GM12878 (cell line): ENCODE results near the gene S100A12. TPM values are rescaled to one million over a fixed set of nuclear protein-coding genes. Genes with fewer than 3 reads are reported as not detected.

Experiments
- ATAC-seq: fragments of 200-7000 bp; cut with Tn5 transposase; 3 replicates; pipeline ENCODE4 v1.9.1; 2020; ENCODE audit warnings: mild to moderate bottlenecking, moderate library complexity
- BruUV-seq: library from RNA; stranded (reverse); fragments of 400-500 nt; replicated peaks from 2 replicates; lab custom pipeline; 2021; lab: Mats Ljungman, UMichigan
- CTCF ChIA-PET: fragments of 300-600 bp; sonication (Branson Sonifier 250); formaldehyde crosslinking; extraction: SDS; loops from one replicate; lab custom pipeline; 2021; ENCODE audit warnings: inconsistent platforms; lab: Yijun Ruan, JAX
- POLR2A ChIA-PET: fragments of 350-600 bp; formaldehyde crosslinking; extraction: SDS; loops from one replicate; lab custom pipeline; 2021; ENCODE audit warnings: inconsistent platforms; lab: Charles Lee
- RAD21 ChIA-PET: fragments of 300-600 bp; sonication (Branson Sonifier 250); formaldehyde crosslinking; loops from one replicate; lab custom pipeline; 2023; ENCODE audit warnings: antibody characterized with exemption; ENCODE audit not compliant: unreplicated experiment; lab: Charles Lee
- SMC1A ChIA-PET: fragments of 300-600 bp; sonication (Branson Sonifier 250); formaldehyde crosslinking; loops from one replicate; lab custom pipeline; 2023; ENCODE audit not compliant: unreplicated experiment, uncharacterized antibody; lab: Charles Lee
- DNase-seq: peaks from one replicate; pipeline ENCODE4 v3.0.0-alpha.2; 2011; ENCODE audit warnings: low read depth, low spot score
- FAIRE-seq: peaks from 3 replicates; lab custom pipeline; 2011; peaks lifted over from hg19 to GRCh38; lab: Jason Lieb, UNC
- H2AFZ ChIP-seq: 2 replicates; pipeline ENCODE4 v1.6.0; 2011; ENCODE audit warnings: low read depth, low read length, control low read depth; ENCODE audit not compliant: control insufficient read depth
- H3K27ac ChIP-seq: 2 replicates; pipeline ENCODE4 v1.5.1; 2011; ENCODE audit warnings: control low read depth; ENCODE audit not compliant: control insufficient read depth, insufficient read depth
- H3K27me3 ChIP-seq, 2 experiments: replicated peaks in 1 of 2; 2 replicates each; pipeline versions ENCODE4 v1.6.0 to v1.6.1; 2011; ENCODE audit warnings: low read length in 1 of 2; ENCODE audit not compliant: control insufficient read depth in 2 of 2, insufficient read depth in 2 of 2
- H3K36me3 ChIP-seq, 2 experiments: 2 replicates each; pipeline ENCODE4 v1.5.1; 2011; ENCODE audit warnings: low read length in 1 of 2; ENCODE audit not compliant: control insufficient read depth in 2 of 2, insufficient read depth in 2 of 2
- H3K4me1 ChIP-seq: 2 replicates; pipeline ENCODE4 v1.6.1; 2011; ENCODE audit warnings: mild to moderate bottlenecking, low read length, moderate library complexity, mixed read lengths; ENCODE audit not compliant: control insufficient read depth, insufficient read depth
- H3K4me2 ChIP-seq: 2 replicates; pipeline ENCODE4 v1.6.0; 2011; ENCODE audit warnings: control low read depth; ENCODE audit not compliant: control insufficient read depth, insufficient read depth
- H3K4me3 ChIP-seq: fragments of 200-600 bp; sonication (generic); 2 replicates; pipeline ENCODE4 v1.5.1; 2016
- H3K79me2 ChIP-seq: 2 replicates; pipeline ENCODE4 v1.6.0; 2011; ENCODE audit warnings: low read length; ENCODE audit not compliant: control insufficient read depth, insufficient read depth
- H3K9ac ChIP-seq: 2 replicates; pipeline ENCODE4 v1.8.0; 2011; ENCODE audit warnings: low read length, control low read depth, mixed read lengths; ENCODE audit not compliant: control insufficient read depth, insufficient read depth
- H3K9me3 ChIP-seq: replicated peaks from 3 replicates; pipeline ENCODE4 v1.5.1; 2011; ENCODE audit warnings: mild to moderate bottlenecking, low read length; ENCODE audit not compliant: control insufficient read depth, insufficient read depth
- H4K20me1 ChIP-seq: 2 replicates; pipeline ENCODE4 v1.6.0; 2011; ENCODE audit not compliant: control insufficient read depth, insufficient read depth
- BRCA1 ChIP-seq: IDR thresholded peaks from 2 replicates; pipeline ENCODE4 v1.6.1; 2011; ENCODE audit warnings: low read depth, low read length, improper control_type of control experiment
- CREB1 ChIP-seq: IDR thresholded peaks from 2 replicates; pipeline ENCODE4 v1.6.1; 2012; ENCODE audit warnings: low read depth, mild to moderate bottlenecking, inconsistent platforms
- IRF3 ChIP-seq: fragments of 450-650 bp; IDR thresholded peaks from 2 replicates; pipeline ENCODE4 v1.6.1; 2014; ENCODE audit warnings: mild to moderate bottlenecking
- IRF5 ChIP-seq: fragments of 450-650 bp; IDR thresholded peaks from 2 replicates; pipeline ENCODE4 v1.6.1; 2017; ENCODE audit warnings: borderline replicate concordance
- KLF5 ChIP-seq: fragments of 450-650 bp; IDR thresholded peaks from 2 replicates; pipeline ENCODE4 v1.6.1; 2014; ENCODE audit warnings: mild to moderate bottlenecking; ENCODE audit not compliant: partially characterized antibody
- MYB ChIP-seq: fragments of 150-350 bp; IDR thresholded peaks from 2 replicates; pipeline ENCODE4 v1.6.1; 2014; ENCODE audit warnings: mild to moderate bottlenecking, low read depth, low read length, borderline replicate concordance
- MYC ChIP-seq: IDR thresholded peaks from 2 replicates; pipeline ENCODE4 v1.6.1; 2011; ENCODE audit warnings: mild to moderate bottlenecking, low read length, moderate library complexity, inconsistent platforms; ENCODE audit not compliant: insufficient read depth, insufficient replicate concordance, insufficient read length, severe bottlenecking
- POU2F2 ChIP-seq: IDR thresholded peaks from 3 replicates; pipeline ENCODE4 v1.6.1; 2011; ENCODE audit warnings: low read depth, mild to moderate bottlenecking, low read length, borderline replicate concordance
- SRF ChIP-seq, 2 experiments: IDR thresholded peaks; 2 replicates each; pipeline ENCODE4 v1.6.1; 2011; ENCODE audit warnings: low read depth in 2 of 2, low read length in 2 of 2, mild to moderate bottlenecking in 1 of 2, moderate library complexity in 1 of 2
- SUPT20H ChIP-seq: IDR thresholded peaks from 2 replicates; pipeline ENCODE4 v1.6.1; 2011; ENCODE audit warnings: low read depth, mild to moderate bottlenecking, low read length, moderate library complexity, borderline replicate concordance; ENCODE audit not compliant: control insufficient read depth
- WGBS: methylation state at CpG from one replicate; pipeline ENCODE4 v1.1.6; 2016; ENCODE audit warnings: low lambda C conversion rate; ENCODE audit not compliant: insufficient replicate concordance, insufficient coverage; ENCODE audit errors: missing lambda C conversion rate; 5-methylcytosine and 5-hydroxymethylcytosine counted together
- in situ Hi-C: fragments of 300-500 bp; cut with MboI; formaldehyde crosslinking; loops from 9 replicates; pipeline ENCODE4 v1.14.3; 2018; ENCODE audit warnings: mixed read lengths
- intact Hi-C: fragments of 100-400 bp; cut with micrococcal nuclease; formaldehyde crosslinking; loops from one replicate; pipeline ENCODE4 v1.14.2; 2022; ENCODE audit not compliant: unreplicated experiment
- polyA plus RNA-seq, 11 experiments: library from polyadenylated mRNA; depleted of rRNA in 4 of 11; unstranded in 6 of 11; stranded (reverse) in 5 of 11; fragments of >200 nt; fragmentation: Nextera tagmentation in 4 of 11; fragmentation: Illumina TruSeq in 1 of 11; extraction: Ambion mirVana in 4 of 11; extraction: Trizol in 1 of 11; gene quantifications; 1 replicate in 1 of 11; 2 replicates in 10 of 11; pipeline versions ENCODE4 v1.2.1 to v1.2.3, GENCODE V29; 2011 to 2016; ENCODE audit warnings: inconsistent platforms in 2 of 11, missing spikeins in 2 of 11, low read depth in 1 of 11
- total RNA-seq, 4 experiments: library from RNA; depleted of rRNA in 3 of 4; stranded (reverse); fragments of >200 nt in 3 of 4; fragmentation: Illumina TruSeq in 1 of 4; extraction: Trizol in 1 of 4; gene quantifications; 2 replicates each; pipeline versions ENCODE4 v1.2.1 to v1.2.3, GENCODE V29; 2013 to 2021

S100A12 gene
- total and polyA plus RNA-seq, 10 of the 15 experiments (the other 5 are each of a cell fraction or from before 2014, with no cell fraction given), result not detected

DNA sequence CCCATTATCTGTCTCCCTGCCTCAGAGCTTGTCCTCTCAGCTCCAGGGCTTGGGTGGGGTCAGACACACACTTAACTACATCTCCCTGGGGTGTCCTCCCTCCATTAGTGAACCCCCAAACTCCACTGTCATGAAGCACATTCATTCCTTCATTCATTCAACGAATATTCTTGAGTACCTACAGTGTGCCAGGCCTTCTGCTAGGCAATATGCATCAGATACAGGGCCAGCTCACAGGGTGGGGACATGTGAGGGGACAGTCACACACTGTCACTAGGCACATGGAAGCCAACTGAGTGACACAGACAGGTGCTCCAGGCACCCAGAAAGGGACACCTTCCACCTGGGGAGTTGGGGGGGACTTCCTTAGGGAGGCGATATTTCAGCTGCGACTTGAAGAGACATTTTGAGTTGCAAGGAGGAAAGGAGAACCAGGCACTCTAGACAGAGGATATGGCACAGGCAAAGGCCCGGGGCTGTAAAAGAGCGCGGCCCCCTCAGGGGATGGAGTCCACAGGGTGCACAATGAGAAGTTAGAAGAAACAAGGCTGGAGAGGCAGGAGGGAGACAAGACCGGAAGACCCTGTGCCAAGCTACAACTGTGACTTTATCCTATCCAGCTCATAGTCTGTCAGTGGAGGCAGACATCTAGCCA lies 24.1 kb upstream of the S100A12 start (continued):
- TF ChIP-seq IRF5 (no peak), KLF5 (no peak), BRCA1 (no peak), POU2F2 (no peak), SRF (IDR thresholded peaks at IDR 0.05; ENCODE audit: low read depth in 2 of 2, low read length in 2 of 2) (no peak)

- DNase-seq, result no peak
- no peaks in the 10 kb centered on the region for H3K9me3 ChIP-seq
- ChIA-PET SMC1A (no interaction called here), RAD21 (no interaction called here), POLR2A (no interaction called here), CTCF (no interaction called here)
- intact Hi-C loops, result no loop called here
- H3K36me3 ChIP-seq, result no peaks in the 10 kb centered on the region
- FAIRE-seq, result no peak
- H3K27me3 ChIP-seq, result peaks cover 0 to 6% of the 10 kb centered on the region in 2 experiments; a peak in 2 of 4 replicates
- no peaks in the 10 kb centered on the region for H3K79me2 ChIP-seq
- WGBS, result 22% methylated on average over 6 of the region's 6 CpGs
- TF ChIP-seq MYB (no peak), MYC (no peak), CREB1 (no peak), IRF3 (no peak), SUPT20H (no peak)
- no peaks in the 10 kb centered on the region for H4K20me1 ChIP-seq
- no peak overlapping the region for H3K4me3 ChIP-seq
- no peak overlapping the region for H2AFZ ChIP-seq
- H3K4me2 ChIP-seq, result no peak overlapping the region
- no peak overlapping the region for H3K27ac ChIP-seq
- no peak for ATAC-seq
- H3K9ac ChIP-seq, result no peak overlapping the region
- BruUV-seq, result no TSS peak
- no peaks in the 10 kb centered on the region for H3K4me1 ChIP-seq
- in situ Hi-C loops, result no loop called here
These were observed 22.7 kb upstream of the S100A12 start for GRCh38 chr1:153397924-153398651.
